H9 (cell line): ENCODE results near the gene GCLC. TPM values are rescaled to one million over a fixed set of nuclear protein-coding genes. Genes with fewer than 3 reads are reported as not detected.

Source experiments
- DNase-seq: peaks from one replicate; pipeline ENCODE4 v3.0.0-alpha.2; 2017
- H2AFZ ChIP-seq: one replicate; pipeline ENCODE4 v1.6.1; 2013; ENCODE audit warnings: mild to moderate bottlenecking, low read length, control low read depth, moderate library complexity
- H2AK5ac ChIP-seq: 2 replicates; pipeline ENCODE4 v1.6.1; 2013; ENCODE audit warnings: low read length, control low read depth, mixed read lengths; ENCODE audit not compliant: insufficient read length
- H2BK120ac ChIP-seq: one replicate; pipeline ENCODE4 v1.6.1; 2013; ENCODE audit warnings: low read depth, mild to moderate bottlenecking, low read length, control low read depth, inconsistent platforms; ENCODE audit not compliant: poor library complexity, severe bottlenecking
- H2BK12ac ChIP-seq: 2 replicates; pipeline ENCODE4 v1.6.1; 2013; ENCODE audit warnings: low read length, control low read depth, mixed read lengths, low read depth; ENCODE audit not compliant: insufficient read length
- H2BK15ac ChIP-seq: 2 replicates; pipeline ENCODE4 v1.6.1; 2013; ENCODE audit warnings: low read depth, low read length, control low read depth
- H2BK20ac ChIP-seq: one replicate; pipeline ENCODE4 v1.6.1; 2013; ENCODE audit warnings: low read depth, mild to moderate bottlenecking, low read length, control low read depth, inconsistent platforms; ENCODE audit not compliant: poor library complexity, severe bottlenecking
- H2BK5ac ChIP-seq: 2 replicates; pipeline ENCODE4 v1.6.1; 2013; ENCODE audit warnings: low read length, control low read depth, mixed read lengths; ENCODE audit not compliant: insufficient read length
- H3K14ac ChIP-seq: 2 replicates; pipeline ENCODE4 v1.6.1; 2013; ENCODE audit warnings: low read length, control low read depth; ENCODE audit not compliant: insufficient read depth
- H3K18ac ChIP-seq: 2 replicates; pipeline ENCODE4 v1.6.1; 2013; ENCODE audit warnings: low read depth, mild to moderate bottlenecking, mixed read lengths, low read length, control low read depth; ENCODE audit not compliant: insufficient read length
- H3K23ac ChIP-seq: 2 replicates; pipeline ENCODE4 v1.6.1; 2013; ENCODE audit warnings: low read length, control low read depth, mixed read lengths, low read depth; ENCODE audit not compliant: insufficient read length
- H3K23me2 ChIP-seq: 2 replicates; pipeline ENCODE4 v1.6.1; 2013; ENCODE audit warnings: low read depth, mild to moderate bottlenecking, mixed read lengths, low read length, control low read depth; ENCODE audit not compliant: insufficient read length, poor library complexity, severe bottlenecking
- H3K27ac ChIP-seq: 2 replicates; pipeline ENCODE4 v1.5.1; 2013; ENCODE audit warnings: low read length, control low read depth, mixed read lengths, low read depth; ENCODE audit not compliant: insufficient read length
- H3K27me3 ChIP-seq: 2 replicates; pipeline ENCODE4 v1.6.1; 2013; ENCODE audit warnings: low read length, control low read depth, inconsistent platforms; ENCODE audit not compliant: insufficient read depth
- H3K4ac ChIP-seq: 2 replicates; pipeline ENCODE4 v1.6.1; 2013; ENCODE audit warnings: low read depth, mild to moderate bottlenecking, control low read depth, inconsistent platforms, low read length, moderate library complexity
- H3K4me1 ChIP-seq: 2 replicates; pipeline ENCODE4 v1.6.1; 2013; ENCODE audit warnings: low read length, control low read depth, inconsistent platforms; ENCODE audit not compliant: insufficient read depth
- H3K4me2 ChIP-seq: 2 replicates; pipeline ENCODE4 v1.6.1; 2013; ENCODE audit warnings: low read length, control low read depth, mixed read lengths; ENCODE audit not compliant: insufficient read length, insufficient read depth
- H3K56ac ChIP-seq: 2 replicates; pipeline ENCODE4 v1.6.1; 2013; ENCODE audit warnings: low read depth, mild to moderate bottlenecking, mixed read lengths, low read length, control low read depth; ENCODE audit not compliant: insufficient read length
- H3K79me1 ChIP-seq: 2 replicates; pipeline ENCODE4 v1.6.1; 2013; ENCODE audit warnings: low read depth, mild to moderate bottlenecking, moderate library complexity, low read length, control low read depth, inconsistent platforms; ENCODE audit not compliant: insufficient read depth, poor library complexity, severe bottlenecking
- H3K79me2 ChIP-seq: 2 replicates; pipeline ENCODE4 v1.6.1; 2013; ENCODE audit warnings: low read length, control low read depth, inconsistent platforms; ENCODE audit not compliant: insufficient read depth
- H3K9ac ChIP-seq: 2 replicates; pipeline ENCODE4 v1.6.1; 2013; ENCODE audit warnings: low read length, control low read depth, mixed read lengths; ENCODE audit not compliant: insufficient read length; ENCODE audit errors: extremely low read depth
- H3K9me3 ChIP-seq: one replicate; pipeline ENCODE4 v1.6.1; 2013; ENCODE audit warnings: low read depth, low read length, inconsistent platforms; ENCODE audit not compliant: control insufficient read depth
- H3T11ph ChIP-seq: one replicate; pipeline ENCODE4 v1.6.1; 2013; ENCODE audit warnings: mild to moderate bottlenecking, low read length, control low read depth, inconsistent platforms
- H4K20me1 ChIP-seq: one replicate; pipeline ENCODE4 v1.6.1; 2013; ENCODE audit not compliant: control insufficient read depth, insufficient read length, insufficient read depth
- H4K5ac ChIP-seq: 2 replicates; pipeline ENCODE4 v1.6.1; 2013; ENCODE audit warnings: low read depth, mild to moderate bottlenecking, mixed read lengths, low read length, control low read depth; ENCODE audit not compliant: insufficient read length
- H4K8ac ChIP-seq: replicated peaks from 2 replicates; pipeline ENCODE4 v1.6.1; 2013; ENCODE audit warnings: low read length, control low read depth, mixed read lengths, low read depth; ENCODE audit not compliant: insufficient read length
- H4K91ac ChIP-seq: 2 replicates; pipeline ENCODE4 v1.6.1; 2013; ENCODE audit warnings: low read depth, mild to moderate bottlenecking, moderate library complexity, mixed read lengths, low read length, control low read depth; ENCODE audit not compliant: insufficient read length
- H3K27ac Mint-ChIP-seq, 3 experiments: 2 replicates in 2 of 3; 3 replicates in 1 of 3; pipeline ENCODE4 v1.8.0; 2020 to 2021; ENCODE audit warnings: mixed read lengths in 3 of 3, mild to moderate bottlenecking in 1 of 3, moderate library complexity in 1 of 3
- H3K27me3 Mint-ChIP-seq: 2 replicates; pipeline ENCODE4 v1.8.0; 2021; ENCODE audit warnings: low read depth, mild to moderate bottlenecking, moderate library complexity, mixed read lengths
- H3K36me3 Mint-ChIP-seq, 3 experiments: 2 replicates in 2 of 3; 3 replicates in 1 of 3; pipeline ENCODE4 v1.8.0; 2020 to 2021; ENCODE audit warnings: low read depth in 3 of 3, mixed read lengths in 3 of 3; ENCODE audit not compliant: insufficient read depth in 1 of 3
- H3K4me1 Mint-ChIP-seq, 2 experiments: 2 replicates each; pipeline ENCODE4 v1.8.0; 2020; ENCODE audit warnings: mixed read lengths in 2 of 2
- H3K4me3 Mint-ChIP-seq, 2 experiments: 2 replicates in 1 of 2; 3 replicates in 1 of 2; pipeline ENCODE4 v1.8.0; 2020 to 2021; ENCODE audit warnings: mild to moderate bottlenecking in 2 of 2, mixed read lengths in 2 of 2, moderate library complexity in 1 of 2
- H3K9me3 Mint-ChIP-seq, 2 experiments: 2 replicates in 1 of 2; 3 replicates in 1 of 2; pipeline ENCODE4 v1.8.0; 2020; ENCODE audit warnings: mild to moderate bottlenecking in 2 of 2, mixed read lengths in 2 of 2, moderate library complexity in 1 of 2
- WGBS: extraction: QIAGEN DNeasy Blood & Tissue Kit; methylation state at CpG from one replicate; pipeline ENCODE4 v1.1.7; 2013; ENCODE audit warnings: missing lambda C conversion rate, low lambda C conversion rate, mixed read lengths; ENCODE audit not compliant: insufficient read length; ENCODE audit errors: extremely low coverage; 5-methylcytosine and 5-hydroxymethylcytosine counted together
- total RNA-seq: library from RNA; stranded (reverse); gene quantifications from 2 replicates; pipeline ENCODE4 v1.2.1, GENCODE V29; 2021
- TF ChIP-seq, protein P1 (sequence below): fragments of 200-600 bp; sonication (generic); conservative IDR thresholded peaks from 3 replicates; pipeline ENCODE4 v1.8.0; 2021; ENCODE audit warnings: antibody characterized with exemption, mild to moderate bottlenecking

Gene GCLC
- total RNA-seq, 1 experiment from 2014 or later: 55.5 TPM

- H3K18ac ChIP-seq: no peak overlapping the region
- peaks cover 4 to 12% of the 10 kb centered on the region in 2 experiments; a peak in 3 of 4 replicates for H3K4me1 Mint-ChIP-seq
- H3K4me2 ChIP-seq: no peak overlapping the region
- H2AFZ ChIP-seq: no peak overlapping the region
- no peak overlapping the region for H3K56ac ChIP-seq
- H3K27ac ChIP-seq: no peak overlapping the region
- no peak overlapping the region for H3K4me3 Mint-ChIP-seq
- H3K4me1 ChIP-seq: 0 out of 2 replicates have a peak, but pooled peaks cover 2% of the 10 kb centered on the region
- no peaks in the 10 kb centered on the region for H3K79me1 ChIP-seq
- no CpG with 5 or more reads among the region's 4 CpGs for WGBS
- H3K4ac ChIP-seq: no peak overlapping the region
- H3K27me3 Mint-ChIP-seq: peaks cover 3% of the 10 kb centered on the region
- no peaks in the 10 kb centered on the region for H4K20me1 ChIP-seq
- no peaks in the 10 kb centered on the region for H3K23me2 ChIP-seq
- H4K5ac ChIP-seq: no peak overlapping the region
- no peak overlapping the region for H3K9ac ChIP-seq
- no peak overlapping the region for H3T11ph ChIP-seq
- H3K9me3 ChIP-seq: no peaks in the 10 kb centered on the region
- TF ChIP-seq, protein P1, sequence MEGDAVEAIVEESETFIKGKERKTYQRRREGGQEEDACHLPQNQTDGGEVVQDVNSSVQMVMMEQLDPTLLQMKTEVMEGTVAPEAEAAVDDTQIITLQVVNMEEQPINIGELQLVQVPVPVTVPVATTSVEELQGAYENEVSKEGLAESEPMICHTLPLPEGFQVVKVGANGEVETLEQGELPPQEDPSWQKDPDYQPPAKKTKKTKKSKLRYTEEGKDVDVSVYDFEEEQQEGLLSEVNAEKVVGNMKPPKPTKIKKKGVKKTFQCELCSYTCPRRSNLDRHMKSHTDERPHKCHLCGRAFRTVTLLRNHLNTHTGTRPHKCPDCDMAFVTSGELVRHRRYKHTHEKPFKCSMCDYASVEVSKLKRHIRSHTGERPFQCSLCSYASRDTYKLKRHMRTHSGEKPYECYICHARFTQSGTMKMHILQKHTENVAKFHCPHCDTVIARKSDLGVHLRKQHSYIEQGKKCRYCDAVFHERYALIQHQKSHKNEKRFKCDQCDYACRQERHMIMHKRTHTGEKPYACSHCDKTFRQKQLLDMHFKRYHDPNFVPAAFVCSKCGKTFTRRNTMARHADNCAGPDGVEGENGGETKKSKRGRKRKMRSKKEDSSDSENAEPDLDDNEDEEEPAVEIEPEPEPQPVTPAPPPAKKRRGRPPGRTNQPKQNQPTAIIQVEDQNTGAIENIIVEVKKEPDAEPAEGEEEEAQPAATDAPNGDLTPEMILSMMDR: no peak
- H3K27ac Mint-ChIP-seq: no peak overlapping the region
- no peak overlapping the region for H2AK5ac ChIP-seq
- H3K27me3 ChIP-seq: no peaks in the 10 kb centered on the region
- no peak overlapping the region for H2BK5ac ChIP-seq
- no peak overlapping the region for H3K23ac ChIP-seq
- DNase-seq: no peak
- H2BK15ac ChIP-seq: no peak overlapping the region
- no peak overlapping the region for H4K8ac ChIP-seq
- no peaks in the 10 kb centered on the region for H3K79me2 ChIP-seq
- peaks cover 0 to 16% (median 7%) of the 10 kb centered on the region in 3 experiments; a peak in 4 of 7 replicates for H3K36me3 Mint-ChIP-seq
- H3K9me3 Mint-ChIP-seq: peaks cover 2 to 3% of the 10 kb centered on the region in 2 experiments; a peak in 2 of 5 replicates
- no peak overlapping the region for H2BK12ac ChIP-seq
- H2BK120ac ChIP-seq: no peak overlapping the region
- H3K14ac ChIP-seq: no peak overlapping the region
- no peak overlapping the region for H2BK20ac ChIP-seq
- H4K91ac ChIP-seq: no peak overlapping the region
Observed at GRCh38 chr6:53494076-53494475, 50.8 kb downstream of the GCLC start.
